ENCODE measurements around the gene CYCS. TPM values are rescaled to one million over a fixed set of nuclear protein-coding genes. Genes with fewer than 3 reads are reported as not detected.

The CYCS gene
- polyA plus RNA-seq (2013), result 178 and 183 TPM in 2 replicates

GRCh38 chr7:25125137-25125946, at the start of gene CYCS:
Gene CYCS, minus strand, starts transcription at chr7:25125260. Its CDS starts 1,141 bp downstream, at chr7:25124119.
- peak within 1 kb of the TSS; percentile 87 for H4K8ac ChIP-seq (ENCODE audit: low read depth, low read length)
- peaks cover 10 to 16% of the 10 kb centered on the region in 2 experiments for H3K36me3 ChIP-seq (ENCODE audit: control insufficient read depth in 1 of 2, insufficient read depth in 2 of 2, low read length in 2 of 2)
- peak within 1 kb of the TSS; percentile 77 for H3K4me2 ChIP-seq (ENCODE audit: low read length)
- no peak within 1 kb of the TSS for H2BK12ac ChIP-seq (ENCODE audit: low read length)
- no peak within 1 kb of the TSS for H3K23ac ChIP-seq (ENCODE audit: low read length)
- peak within 1 kb of the TSS; percentile 88 for H3K9ac ChIP-seq (ENCODE audit: low read length)
- H3K18ac ChIP-seq (ENCODE audit: low read length), result peak within 1 kb of the TSS; percentile 54
- peaks cover 4% of the 10 kb centered on the region for H3K79me1 ChIP-seq (ENCODE audit: low read length)
- H4K91ac ChIP-seq (ENCODE audit: low read depth, low read length), result peak within 1 kb of the TSS; percentile 60
- peak within 1 kb of the TSS; percentile 76 for H3K14ac ChIP-seq (ENCODE audit: low read length)
- H2AK5ac ChIP-seq (ENCODE audit: low read length), result peak within 1 kb of the TSS; percentile 12
- H4K12ac ChIP-seq (ENCODE audit: low read depth, low read length), result peak within 1 kb of the TSS; percentile 87
- WGBS (ENCODE audit: extremely low coverage, insufficient coverage, insufficient read length), result no CpG with 5 or more reads among the region's 67 CpGs
- H3K27ac ChIP-seq (ENCODE audit: low read depth, low read length), result peak within 1 kb of the TSS; percentile 30
- H3K9me3 ChIP-seq (ENCODE audit: insufficient read depth, low read depth, low read length), result no peaks in the 10 kb centered on the region
- peak; percentile 100 for DNase-seq
- H2BK120ac ChIP-seq (ENCODE audit: insufficient read depth, low read length, poor library complexity), result peak within 1 kb of the TSS; percentile 33
- peaks cover 8% of the 10 kb centered on the region for H3K79me2 ChIP-seq (ENCODE audit: control insufficient read depth, insufficient read depth, low read length, poor library complexity)
- no peaks in the 10 kb centered on the region for H3K27me3 ChIP-seq (ENCODE audit: insufficient read depth, low read length)
- H3K4ac ChIP-seq (ENCODE audit: low read depth, low read length), result peak within 1 kb of the TSS; percentile 75
- H2BK5ac ChIP-seq (ENCODE audit: low read depth, low read length, poor library complexity), result peak within 1 kb of the TSS; percentile 18
- H3K4me3 ChIP-seq (ENCODE audit: low read depth, low read length), result peak within 1 kb of the TSS; percentile 94
- peak within 1 kb of the TSS; percentile 59 for H2AFZ ChIP-seq (ENCODE audit: insufficient read depth, low read length, poor library complexity)
- peaks cover 0 to 2% of the 10 kb centered on the region in 2 experiments for H3K4me1 ChIP-seq (ENCODE audit: control insufficient read depth in 1 of 2, insufficient read depth in 2 of 2, low read length in 2 of 2)

GRCh38 chr7:25173184-25173583, 48.1 kb upstream of the CYCS start:
- Histone ChIP-seq H3K27me3 (ENCODE audit: insufficient read depth, low read length) (no peaks in the 10 kb centered on the region), H3K18ac (ENCODE audit: low read length) (no peak overlapping the region), H2BK120ac (ENCODE audit: insufficient read depth, low read length, poor library complexity) (no peak overlapping the region), H4K91ac (ENCODE audit: low read depth, low read length) (no peak overlapping the region), H3K9ac (ENCODE audit: low read length) (no peak overlapping the region), H3K4me2 (ENCODE audit: low read length) (no peak overlapping the region), H3K4me1 (ENCODE audit: control insufficient read depth in 1 of 2, insufficient read depth in 2 of 2, low read length in 2 of 2) (no peaks in the 10 kb centered on the region), H2AFZ (ENCODE audit: insufficient read depth, low read length, poor library complexity) (no peak overlapping the region), H2BK12ac (ENCODE audit: low read length) (no peak overlapping the region), H3K9me3 (ENCODE audit: insufficient read depth, low read depth, low read length) (no peaks in the 10 kb centered on the region), H2BK5ac (ENCODE audit: low read depth, low read length, poor library complexity) (no peak overlapping the region), H4K8ac (ENCODE audit: low read depth, low read length) (no peak overlapping the region), H3K4ac (ENCODE audit: low read depth, low read length) (no peak overlapping the region), H3K14ac (ENCODE audit: low read length) (no peak overlapping the region), H3K27ac (ENCODE audit: low read depth, low read length) (no peak overlapping the region), H3K79me2 (ENCODE audit: control insufficient read depth, insufficient read depth, low read length, poor library complexity) (no peaks in the 10 kb centered on the region), H3K23ac (ENCODE audit: low read length) (no peak overlapping the region), H2AK5ac (ENCODE audit: low read length) (no peak overlapping the region), H3K36me3 (ENCODE audit: control insufficient read depth in 1 of 2, insufficient read depth in 2 of 2, low read length in 2 of 2) (no peaks in the 10 kb centered on the region), H3K4me3 (ENCODE audit: low read depth, low read length) (no peak overlapping the region), H3K79me1 (ENCODE audit: low read length) (no peaks in the 10 kb centered on the region), H4K12ac (ENCODE audit: low read depth, low read length) (no peak overlapping the region)
- DNase-seq, result no peak
- no CpG with 5 or more reads among the region's 4 CpGs for WGBS (ENCODE audit: extremely low coverage, insufficient coverage, insufficient read length)

GRCh38 chr7:25171516-25171915, 46.5 kb upstream of the CYCS start:
- H3K79me2 ChIP-seq (ENCODE audit: control insufficient read depth, insufficient read depth, low read length, poor library complexity), result no peaks in the 10 kb centered on the region
- no peak overlapping the region for H3K4me3 ChIP-seq (ENCODE audit: low read depth, low read length)
- H3K14ac ChIP-seq (ENCODE audit: low read length), result no peak overlapping the region
- no peak overlapping the region for H3K18ac ChIP-seq (ENCODE audit: low read length)
- no peak overlapping the region for H4K12ac ChIP-seq (ENCODE audit: low read depth, low read length)
- no peak overlapping the region for H3K23ac ChIP-seq (ENCODE audit: low read length)
- no peaks in the 10 kb centered on the region for H3K9me3 ChIP-seq (ENCODE audit: insufficient read depth, low read depth, low read length)
- no peak overlapping the region for H3K27ac ChIP-seq (ENCODE audit: low read depth, low read length)
- no peak overlapping the region for H2BK120ac ChIP-seq (ENCODE audit: insufficient read depth, low read length, poor library complexity)
- no peak overlapping the region for H3K4me2 ChIP-seq (ENCODE audit: low read length)
- no CpG with 5 or more reads among the region's 1 CpG for WGBS (ENCODE audit: extremely low coverage, insufficient coverage, insufficient read length)
- peaks cover 0 to 1% of the 10 kb centered on the region in 2 experiments for H3K36me3 ChIP-seq (ENCODE audit: control insufficient read depth in 1 of 2, insufficient read depth in 2 of 2, low read length in 2 of 2)
- no peak overlapping the region for H4K8ac ChIP-seq (ENCODE audit: low read depth, low read length)
- H3K9ac ChIP-seq (ENCODE audit: low read length), result no peak overlapping the region
- H3K4me1 ChIP-seq (ENCODE audit: control insufficient read depth in 1 of 2, insufficient read depth in 2 of 2, low read length in 2 of 2), result no peaks in the 10 kb centered on the region
- no peak overlapping the region for H3K4ac ChIP-seq (ENCODE audit: low read depth, low read length)
- no peak overlapping the region for H2AK5ac ChIP-seq (ENCODE audit: low read length)
- DNase-seq, result no peak
- H2BK5ac ChIP-seq (ENCODE audit: low read depth, low read length, poor library complexity), result no peak overlapping the region
- H2BK12ac ChIP-seq (ENCODE audit: low read length), result no peak overlapping the region
- no peak overlapping the region for H4K91ac ChIP-seq (ENCODE audit: low read depth, low read length)
- no peaks in the 10 kb centered on the region for H3K79me1 ChIP-seq (ENCODE audit: low read length)
- no peaks in the 10 kb centered on the region for H3K27me3 ChIP-seq (ENCODE audit: insufficient read depth, low read length)
- H2AFZ ChIP-seq (ENCODE audit: insufficient read depth, low read length, poor library complexity), result no peak overlapping the region

GRCh38 chr7:25171071-25171470, 46.0 kb upstream of the CYCS start:
- H3K4ac ChIP-seq (ENCODE audit: low read depth, low read length), result no peak overlapping the region
- H2BK5ac ChIP-seq (ENCODE audit: low read depth, low read length, poor library complexity), result no peak overlapping the region
- H3K18ac ChIP-seq (ENCODE audit: low read length), result no peak overlapping the region
- H2AFZ ChIP-seq (ENCODE audit: insufficient read depth, low read length, poor library complexity), result no peak overlapping the region
- no peak overlapping the region for H3K14ac ChIP-seq (ENCODE audit: low read length)
- no peak overlapping the region for H2BK12ac ChIP-seq (ENCODE audit: low read length)
- no peak overlapping the region for H4K91ac ChIP-seq (ENCODE audit: low read depth, low read length)
- no peak overlapping the region for H3K4me2 ChIP-seq (ENCODE audit: low read length)
- H4K12ac ChIP-seq (ENCODE audit: low read depth, low read length), result no peak overlapping the region
- H2AK5ac ChIP-seq (ENCODE audit: low read length), result no peak overlapping the region
- no peak overlapping the region for H4K8ac ChIP-seq (ENCODE audit: low read depth, low read length)
- no peaks in the 10 kb centered on the region for H3K79me1 ChIP-seq (ENCODE audit: low read length)
- WGBS (ENCODE audit: extremely low coverage, insufficient coverage, insufficient read length), result no CpG with 5 or more reads among the region's 1 CpG
- H3K36me3 ChIP-seq (ENCODE audit: control insufficient read depth in 1 of 2, insufficient read depth in 2 of 2, low read length in 2 of 2), result peaks cover 0 to 3% of the 10 kb centered on the region in 2 experiments
- no peaks in the 10 kb centered on the region for H3K79me2 ChIP-seq (ENCODE audit: control insufficient read depth, insufficient read depth, low read length, poor library complexity)
- H3K9ac ChIP-seq (ENCODE audit: low read length), result no peak overlapping the region
- no peak overlapping the region for H2BK120ac ChIP-seq (ENCODE audit: insufficient read depth, low read length, poor library complexity)
- H3K27me3 ChIP-seq (ENCODE audit: insufficient read depth, low read length), result no peaks in the 10 kb centered on the region
- no peak overlapping the region for H3K4me3 ChIP-seq (ENCODE audit: low read depth, low read length)
- DNase-seq, result no peak
- no peak overlapping the region for H3K23ac ChIP-seq (ENCODE audit: low read length)
- no peaks in the 10 kb centered on the region for H3K4me1 ChIP-seq (ENCODE audit: control insufficient read depth in 1 of 2, insufficient read depth in 2 of 2, low read length in 2 of 2)
- no peaks in the 10 kb centered on the region for H3K9me3 ChIP-seq (ENCODE audit: insufficient read depth, low read depth, low read length)
- no peak overlapping the region for H3K27ac ChIP-seq (ENCODE audit: low read depth, low read length)
